HepG2 (cell line): ENCODE data around the gene SEC14L2. TPM values are rescaled to one million over a fixed set of nuclear protein-coding genes. Genes with fewer than 3 reads are reported as not detected.
A peak's percentile ranks its signal among the peaks of the same experiment; 100 is the strongest.

Source experiments
- ASH2L ChIP-seq: fragments of 300-600, 200-600 bp; sonication (generic); IDR thresholded peaks from 2 replicates; pipeline ENCODE4 v1.7.0; 2017; ENCODE audit warnings: low read depth, mild to moderate bottlenecking, moderate library complexity, mixed read lengths, low read length; ENCODE audit not compliant: insufficient read length
- FOXM1 ChIP-seq: sonication (generic); formaldehyde crosslinking; IDR thresholded peaks from 2 replicates; pipeline ENCODE4 v1.5.0; 2020; ENCODE audit warnings: missing genetic modification reagents
- FOXP1 ChIP-seq, 2 experiments: fragments of 450-650 bp in 1 of 2; IDR thresholded peaks; 2 replicates each; pipeline ENCODE4 v1.6.1; 2017 to 2018; ENCODE audit warnings: antibody characterized with exemption in 1 of 2
- IKZF1 ChIP-seq: fragments of 450-650 bp; IDR thresholded peaks from 2 replicates; pipeline ENCODE4 v1.7.1; 2016
- NFE2L1 ChIP-seq: sonication (generic); formaldehyde crosslinking; IDR thresholded peaks from 2 replicates; pipeline ENCODE4 v1.4.0; 2020; ENCODE audit warnings: missing genetic modification reagents, mild to moderate bottlenecking, borderline replicate concordance
- NFKBIZ ChIP-seq: IDR thresholded peaks from 2 replicates; pipeline ENCODE4 v1.6.1; 2018; ENCODE audit warnings: missing genetic modification reagents, missing compliant biosample characterization
- ONECUT2 ChIP-seq: sonication (generic); formaldehyde crosslinking; IDR thresholded peaks from 2 replicates; pipeline ENCODE4 v1.4.0; 2020; ENCODE audit warnings: missing genetic modification reagents
- PCBP1 ChIP-seq: fragments of 200-400 bp; formaldehyde crosslinking; IDR thresholded peaks from 2 replicates; pipeline ENCODE4 v1.6.1; 2017; ENCODE audit warnings: mild to moderate bottlenecking, low read depth, low read length, borderline replicate concordance
- RFXANK ChIP-seq: IDR thresholded peaks from 2 replicates; pipeline ENCODE4 v1.6.1; 2016
- TBP ChIP-seq: sonication (generic); formaldehyde crosslinking; IDR thresholded peaks from 2 replicates; pipeline ENCODE4 v1.5.0; 2020; ENCODE audit warnings: missing genetic modification reagents
- TP53 ChIP-seq: sonication (generic); formaldehyde crosslinking; conservative IDR thresholded peaks from 2 replicates; pipeline ENCODE4 v1.4.0; 2020; ENCODE audit warnings: missing genetic modification reagents
- TRIM24 ChIP-seq: sonication (generic); formaldehyde crosslinking; IDR thresholded peaks from 2 replicates; pipeline ENCODE4 v1.8.0; 2022; ENCODE audit warnings: mild to moderate bottlenecking, missing genetic modification reagents
- ZNF180 ChIP-seq: sonication (generic); formaldehyde crosslinking; IDR thresholded peaks from 2 replicates; pipeline ENCODE4 v1.4.0; 2020; ENCODE audit warnings: low read depth, missing genetic modification reagents, borderline replicate concordance
- ZNF256 ChIP-seq: sonication (generic); formaldehyde crosslinking; conservative IDR thresholded peaks from 2 replicates; pipeline ENCODE4 v1.4.0; 2020; ENCODE audit warnings: missing genetic modification reagents
- ZNF30 ChIP-seq: sonication (generic); formaldehyde crosslinking; IDR thresholded peaks from 2 replicates; pipeline ENCODE4 v1.5.0; 2020; ENCODE audit warnings: mild to moderate bottlenecking, missing genetic modification reagents
- ZNF383 ChIP-seq: sonication (generic); formaldehyde crosslinking; IDR thresholded peaks from 2 replicates; pipeline ENCODE4 v1.4.0; 2020; ENCODE audit warnings: missing genetic modification reagents, mild to moderate bottlenecking, borderline replicate concordance
- ZNF460 ChIP-seq: sonication (generic); formaldehyde crosslinking; IDR thresholded peaks from 2 replicates; pipeline ENCODE4 v1.5.1; 2020; ENCODE audit warnings: missing genetic modification reagents, mild to moderate bottlenecking, borderline replicate concordance
- ZNF563 ChIP-seq: sonication (generic); formaldehyde crosslinking; IDR thresholded peaks from 2 replicates; pipeline ENCODE4 v1.8.0; 2022; ENCODE audit warnings: mild to moderate bottlenecking, moderate library complexity, missing genetic modification reagents
- ZNF746 ChIP-seq: sonication (generic); formaldehyde crosslinking; IDR thresholded peaks from 2 replicates; pipeline ENCODE4 v1.8.0; 2022; ENCODE audit warnings: mild to moderate bottlenecking, missing genetic modification reagents
- ZNF766 ChIP-seq: sonication (generic); formaldehyde crosslinking; IDR thresholded peaks from 2 replicates; pipeline ENCODE4 v1.5.0; 2020; ENCODE audit warnings: missing genetic modification reagents, borderline replicate concordance
- polyA plus RNA-seq, 8 experiments: library from polyadenylated mRNA; depleted of rRNA in 3 of 8; stranded (reverse) in 7 of 8; unstranded in 1 of 8; fragments of >200 nt; fragmentation: Illumina TruSeq in 4 of 8; extraction: Trizol in 4 of 8; gene quantifications; 2 replicates each; pipeline versions ENCODE4 v1.2.1 to v1.2.3, GENCODE V29; 2011 to 2016; ENCODE audit warnings: low read depth in 4 of 8, missing spikeins in 1 of 8, mixed read lengths in 1 of 8; ENCODE audit not compliant: insufficient read depth in 1 of 8
- total RNA-seq, 5 experiments: library from RNA; depleted of rRNA; stranded (reverse); fragments of >200 nt; fragmentation: Illumina TruSeq; extraction: Trizol; gene quantifications; 2 replicates each; pipeline ENCODE4 v1.2.3, GENCODE V29; 2016; ENCODE audit warnings: low read depth in 1 of 5
- TF ChIP-seq, protein P1 (sequence below): sonication (generic); formaldehyde crosslinking; IDR thresholded peaks from 2 replicates; pipeline ENCODE4 v1.4.0; 2020; ENCODE audit warnings: missing genetic modification reagents
- TF ChIP-seq, protein P2 (sequence below): sonication (generic); formaldehyde crosslinking; IDR thresholded peaks from 2 replicates; pipeline ENCODE4 v1.4.0; 2020; ENCODE audit warnings: missing genetic modification reagents
- TF ChIP-seq, protein P3 (sequence below): sonication (generic); formaldehyde crosslinking; IDR thresholded peaks from 2 replicates; pipeline ENCODE4 v1.9.0; 2021; ENCODE audit warnings: missing genetic modification reagents, mild to moderate bottlenecking, borderline replicate concordance
- TF ChIP-seq, protein P4 (sequence below), 2 experiments: IDR thresholded peaks; 2 replicates each; pipeline ENCODE4 v1.6.1; 2011 to 2012; ENCODE audit warnings: low read length in 2 of 2, borderline replicate concordance in 1 of 2, low read depth in 1 of 2, mild to moderate bottlenecking in 1 of 2, moderate library complexity in 1 of 2

SEC14L2 gene
- total and polyA plus RNA-seq, 2 of the 13 experiments (the other 11 are each of a cell fraction or from before 2014, with no cell fraction given), result 4.1 to 5.1 TPM

DNA sequence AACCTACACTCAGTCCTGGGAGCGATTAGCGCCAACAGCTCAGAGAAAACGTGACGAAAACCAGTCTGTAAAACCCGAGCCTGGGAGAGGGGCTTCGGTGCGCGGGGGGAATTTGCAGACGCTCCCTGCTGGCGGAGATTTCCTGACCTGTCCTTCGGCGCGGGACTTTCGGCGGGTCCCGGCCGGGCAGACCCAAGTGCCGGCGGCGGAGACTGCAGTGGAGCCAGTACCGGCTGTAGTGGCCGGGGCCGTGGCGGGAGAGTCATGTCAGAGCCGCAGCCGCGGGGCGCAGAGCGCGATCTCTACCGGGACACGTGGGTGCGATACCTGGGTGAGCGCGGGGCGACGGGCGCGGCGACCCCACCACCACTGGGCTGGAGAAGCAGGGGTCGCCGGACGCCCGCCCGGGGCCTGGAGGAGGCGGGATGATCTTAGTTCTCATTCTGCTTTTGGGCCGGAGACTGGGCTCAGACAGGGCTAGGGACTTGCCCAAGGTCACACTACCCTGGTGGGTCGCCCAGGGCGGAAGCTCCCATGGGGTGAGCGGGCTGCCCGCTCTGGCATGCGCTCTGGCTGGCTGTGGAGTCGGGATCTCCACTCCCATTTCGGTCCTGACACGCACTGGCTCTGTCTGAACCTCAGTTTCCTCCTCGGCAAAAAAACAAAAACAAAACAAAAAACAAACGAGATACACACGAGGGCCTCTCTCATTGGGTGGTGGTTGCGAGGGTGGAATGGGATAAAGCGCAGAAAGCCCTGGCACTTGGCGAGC, 29.0 kb downstream of the SEC14L2 start, which contains the start of gene MTFP1 (continued):
- TF ChIP-seq IKZF1, result no peak
- TF ChIP-seq ZNF766 (CRISPR knock-in tag), result no peak
- TF ChIP-seq TBP (CRISPR knock-in tag), result no peak
- TF ChIP-seq, protein P1, sequence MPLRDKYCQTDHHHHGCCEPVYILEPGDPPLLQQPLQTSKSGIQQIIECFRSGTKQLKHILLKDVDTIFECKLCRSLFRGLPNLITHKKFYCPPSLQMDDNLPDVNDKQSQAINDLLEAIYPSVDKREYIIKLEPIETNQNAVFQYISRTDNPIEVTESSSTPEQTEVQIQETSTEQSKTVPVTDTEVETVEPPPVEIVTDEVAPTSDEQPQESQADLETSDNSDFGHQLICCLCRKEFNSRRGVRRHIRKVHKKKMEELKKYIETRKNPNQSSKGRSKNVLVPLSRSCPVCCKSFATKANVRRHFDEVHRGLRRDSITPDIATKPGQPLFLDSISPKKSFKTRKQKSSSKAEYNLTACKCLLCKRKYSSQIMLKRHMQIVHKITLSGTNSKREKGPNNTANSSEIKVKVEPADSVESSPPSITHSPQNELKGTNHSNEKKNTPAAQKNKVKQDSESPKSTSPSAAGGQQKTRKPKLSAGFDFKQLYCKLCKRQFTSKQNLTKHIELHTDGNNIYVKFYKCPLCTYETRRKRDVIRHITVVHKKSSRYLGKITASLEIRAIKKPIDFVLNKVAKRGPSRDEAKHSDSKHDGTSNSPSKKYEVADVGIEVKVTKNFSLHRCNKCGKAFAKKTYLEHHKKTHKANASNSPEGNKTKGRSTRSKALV (CRISPR knock-in tag), result no peak
- peak; percentile 17 for TF ChIP-seq ASH2L
- TF ChIP-seq FOXP1 (IDR thresholded peaks at IDR 0.05), result no peak
- no peak for TF ChIP-seq FOXP1 (CRISPR knock-in tag; IDR thresholded peaks at IDR 0.05)
- TF ChIP-seq FOXM1, result no peak
- TF ChIP-seq PCBP1, result no peak
- TF ChIP-seq, protein P2, sequence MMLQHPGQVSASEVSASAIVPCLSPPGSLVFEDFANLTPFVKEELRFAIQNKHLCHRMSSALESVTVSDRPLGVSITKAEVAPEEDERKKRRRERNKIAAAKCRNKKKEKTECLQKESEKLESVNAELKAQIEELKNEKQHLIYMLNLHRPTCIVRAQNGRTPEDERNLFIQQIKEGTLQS (CRISPR knock-in tag), result peak; percentile 39; the same call in 1 of the 2 replicates
- no peak for TF ChIP-seq ONECUT2 (CRISPR knock-in tag)
- no peak for TF ChIP-seq RFXANK (CRISPR knock-in tag)
- TF ChIP-seq, protein P3, sequence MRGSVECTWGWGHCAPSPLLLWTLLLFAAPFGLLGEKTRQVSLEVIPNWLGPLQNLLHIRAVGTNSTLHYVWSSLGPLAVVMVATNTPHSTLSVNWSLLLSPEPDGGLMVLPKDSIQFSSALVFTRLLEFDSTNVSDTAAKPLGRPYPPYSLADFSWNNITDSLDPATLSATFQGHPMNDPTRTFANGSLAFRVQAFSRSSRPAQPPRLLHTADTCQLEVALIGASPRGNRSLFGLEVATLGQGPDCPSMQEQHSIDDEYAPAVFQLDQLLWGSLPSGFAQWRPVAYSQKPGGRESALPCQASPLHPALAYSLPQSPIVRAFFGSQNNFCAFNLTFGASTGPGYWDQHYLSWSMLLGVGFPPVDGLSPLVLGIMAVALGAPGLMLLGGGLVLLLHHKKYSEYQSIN (CRISPR knock-in tag), result no peak
- TF ChIP-seq NFE2L1 (CRISPR knock-in tag), result no peak
- 0 out of 2 replicates have a peak, but pooled peaks have one; percentile 28 for TF ChIP-seq ZNF746
- TF ChIP-seq ZNF30 (CRISPR knock-in tag), result peak; percentile 82; the same call in 1 of the 2 replicates
- TF ChIP-seq, protein P4, sequence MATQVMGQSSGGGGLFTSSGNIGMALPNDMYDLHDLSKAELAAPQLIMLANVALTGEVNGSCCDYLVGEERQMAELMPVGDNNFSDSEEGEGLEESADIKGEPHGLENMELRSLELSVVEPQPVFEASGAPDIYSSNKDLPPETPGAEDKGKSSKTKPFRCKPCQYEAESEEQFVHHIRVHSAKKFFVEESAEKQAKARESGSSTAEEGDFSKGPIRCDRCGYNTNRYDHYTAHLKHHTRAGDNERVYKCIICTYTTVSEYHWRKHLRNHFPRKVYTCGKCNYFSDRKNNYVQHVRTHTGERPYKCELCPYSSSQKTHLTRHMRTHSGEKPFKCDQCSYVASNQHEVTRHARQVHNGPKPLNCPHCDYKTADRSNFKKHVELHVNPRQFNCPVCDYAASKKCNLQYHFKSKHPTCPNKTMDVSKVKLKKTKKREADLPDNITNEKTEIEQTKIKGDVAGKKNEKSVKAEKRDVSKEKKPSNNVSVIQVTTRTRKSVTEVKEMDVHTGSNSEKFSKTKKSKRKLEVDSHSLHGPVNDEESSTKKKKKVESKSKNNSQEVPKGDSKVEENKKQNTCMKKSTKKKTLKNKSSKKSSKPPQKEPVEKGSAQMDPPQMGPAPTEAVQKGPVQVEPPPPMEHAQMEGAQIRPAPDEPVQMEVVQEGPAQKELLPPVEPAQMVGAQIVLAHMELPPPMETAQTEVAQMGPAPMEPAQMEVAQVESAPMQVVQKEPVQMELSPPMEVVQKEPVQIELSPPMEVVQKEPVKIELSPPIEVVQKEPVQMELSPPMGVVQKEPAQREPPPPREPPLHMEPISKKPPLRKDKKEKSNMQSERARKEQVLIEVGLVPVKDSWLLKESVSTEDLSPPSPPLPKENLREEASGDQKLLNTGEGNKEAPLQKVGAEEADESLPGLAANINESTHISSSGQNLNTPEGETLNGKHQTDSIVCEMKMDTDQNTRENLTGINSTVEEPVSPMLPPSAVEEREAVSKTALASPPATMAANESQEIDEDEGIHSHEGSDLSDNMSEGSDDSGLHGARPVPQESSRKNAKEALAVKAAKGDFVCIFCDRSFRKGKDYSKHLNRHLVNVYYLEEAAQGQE (IDR thresholded peaks at IDR 0.05; ENCODE audit: borderline replicate concordance in 1 of 2, low read depth in 1 of 2, low read length in 2 of 2), result no peak
- no peak for TF ChIP-seq NFKBIZ
- TF ChIP-seq TRIM24 (CRISPR knock-in tag), result no peak
- TF ChIP-seq TP53, result no peak
- TF ChIP-seq ZNF180 (CRISPR knock-in tag), result no peak
- TF ChIP-seq ZNF383 (CRISPR knock-in tag), result no peak
- no peak for TF ChIP-seq ZNF256 (CRISPR knock-in tag)
- TF ChIP-seq ZNF460 (CRISPR knock-in tag), result no peak
- peak; percentile 74; the same call in 1 of the 2 replicates for TF ChIP-seq ZNF563 (CRISPR knock-in tag)
